Measurements from ENCODE around the gene HHATL. TPM values are rescaled to one million over a fixed set of nuclear protein-coding genes. Genes with fewer than 3 reads are reported as not detected.

Gene HHATL
- total and polyA plus RNA-seq, 2 of the 8 experiments (the other 6 are each of a cell fraction or from before 2014, with no cell fraction given) = 0.18 TPM; not detected in 1

DNA sequence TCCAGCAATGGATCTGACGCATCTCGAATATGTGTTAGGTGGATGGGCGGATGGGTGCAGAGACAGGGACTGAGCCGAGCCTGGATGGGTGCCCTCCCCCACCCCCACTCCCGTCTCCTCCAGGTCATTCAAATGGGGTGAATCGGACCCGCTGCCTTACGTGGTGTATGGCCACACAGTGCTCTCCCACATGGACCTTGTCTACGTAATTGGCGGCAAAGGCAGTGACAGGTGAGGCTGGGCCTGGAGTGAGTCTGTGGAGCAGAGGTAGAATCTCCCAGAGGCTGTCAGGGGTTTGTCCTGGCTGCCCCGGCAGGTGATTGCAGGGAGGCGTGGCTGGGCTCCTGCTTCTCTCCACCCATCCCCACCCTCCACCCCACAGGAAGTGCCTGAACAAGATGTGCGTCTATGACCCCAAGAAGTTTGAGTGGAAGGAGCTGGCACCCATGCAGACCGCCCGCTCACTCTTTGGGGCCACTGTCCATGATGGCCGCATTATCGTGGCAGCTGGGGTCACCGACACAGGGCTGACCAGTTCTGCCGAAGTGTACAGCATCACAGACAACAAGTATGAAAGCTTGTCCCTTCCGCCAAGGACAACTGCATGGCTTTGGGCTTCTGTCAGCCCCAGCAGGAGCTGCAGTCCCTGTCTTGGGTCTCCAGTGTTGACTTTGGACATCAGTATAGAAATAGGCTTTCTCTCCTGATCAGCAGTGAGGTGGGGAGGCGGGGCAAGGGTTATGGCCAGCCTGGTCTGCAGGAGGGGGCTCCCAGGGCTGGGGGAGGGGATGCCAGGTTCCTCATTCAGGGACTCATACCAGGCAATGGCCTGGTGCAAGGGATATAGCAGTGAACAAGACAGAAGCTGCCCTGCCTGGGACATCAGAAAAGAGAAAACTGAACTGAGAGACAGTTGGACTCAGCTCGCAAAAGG lies 13.8 kb downstream of the HHATL start:
- H3K27me3 ChIP-seq (replicated peaks in 1 of 4; ENCODE audit: control insufficient read depth in 3 of 4, extremely low read depth in 1 of 4, insufficient read depth in 3 of 4, low read length in 3 of 4) = no peaks in the 10 kb centered on the region
- 91% methylated on average over 20 of the region's 22 CpGs; no CpG with 5 or more reads in 1 of the 2 experiments for WGBS, 2 experiments (ENCODE audit: extremely low coverage in 1 of 2, insufficient coverage in 1 of 2, insufficient read length in 1 of 2, insufficient replicate concordance in 2 of 2, low coverage in 1 of 2, low lambda C conversion rate in 2 of 2, missing lambda C conversion rate in 1 of 2)
- no peaks in the 10 kb centered on the region for H3K23me2 ChIP-seq (ENCODE audit: low read depth, low read length)
- H3K27ac ChIP-seq (ENCODE audit: low read depth, low read length) = no peak overlapping the region; the same call in 1 of the 2 replicates
- no peaks in the 10 kb centered on the region for H3K36me3 ChIP-seq (ENCODE audit: control insufficient read depth in 2 of 4, insufficient read depth in 4 of 4, low read length in 3 of 4)
- no peaks in the 10 kb centered on the region for H3K79me2 ChIP-seq (ENCODE audit: control insufficient read depth in 1 of 2, insufficient read depth in 2 of 2, low read length in 2 of 2)
- H3K9me3 ChIP-seq (ENCODE audit: insufficient read depth in 2 of 2, low read depth in 1 of 2, low read length in 1 of 2) = no peaks in the 10 kb centered on the region
- CTCF ChIA-PET (ENCODE audit: partially characterized antibody) = interaction anchor here (0.9 to 3.3 kb wide), 7 partner anchors 9 to 68 kb away, joined by 3 to 14 read pairs (median 5); no protein-coding TSS in a partner anchor
- peaks cover 0 to 10% (median 4%) of the 10 kb centered on the region in 4 experiments; a peak in 4 of 7 replicates for H3K4me1 ChIP-seq (replicated peaks in 1 of 4; ENCODE audit: control insufficient read depth in 3 of 4, insufficient read depth in 4 of 4, low read length in 3 of 4)
- no peak overlapping the region for H3K9ac ChIP-seq (replicated peaks in 1 of 4; ENCODE audit: extremely low read depth in 1 of 4, low read depth in 3 of 4, low read length in 3 of 4)
- H3K18ac ChIP-seq (ENCODE audit: extremely low read depth, low read length) = no peak overlapping the region
- H2AK5ac ChIP-seq (ENCODE audit: low read depth, low read length) = no peak overlapping the region
- H2BK15ac ChIP-seq (ENCODE audit: low read length) = no peak overlapping the region
- no peak overlapping the region for H3K14ac ChIP-seq (ENCODE audit: insufficient read length)
- no peak overlapping the region for H3K56ac ChIP-seq (replicated peaks; ENCODE audit: insufficient read length, low read depth, low read length)
- no peak overlapping the region for H3K4me3 ChIP-seq (ENCODE audit: extremely low read depth in 1 of 4, insufficient read depth in 2 of 4, low read depth in 3 of 4, low read length in 4 of 4)
- no peak overlapping the region for H3K4ac ChIP-seq (replicated peaks; ENCODE audit: insufficient read length, low read depth, low read length)
- no peak overlapping the region for H3K23ac ChIP-seq (ENCODE audit: insufficient read length)
- H4K8ac ChIP-seq (ENCODE audit: extremely low read depth, insufficient read depth, low read length) = no peak overlapping the region
- no peaks in the 10 kb centered on the region for H4K20me1 ChIP-seq (replicated peaks in 1 of 2; ENCODE audit: control insufficient read depth in 1 of 2, insufficient read depth in 2 of 2, low read length in 2 of 2)
- DNase-seq (ENCODE audit: low read depth in 1 of 2, low spot score in 2 of 2) (no peak), FAIRE-seq (no peak)
- TF ChIP-seq, protein P1, sequence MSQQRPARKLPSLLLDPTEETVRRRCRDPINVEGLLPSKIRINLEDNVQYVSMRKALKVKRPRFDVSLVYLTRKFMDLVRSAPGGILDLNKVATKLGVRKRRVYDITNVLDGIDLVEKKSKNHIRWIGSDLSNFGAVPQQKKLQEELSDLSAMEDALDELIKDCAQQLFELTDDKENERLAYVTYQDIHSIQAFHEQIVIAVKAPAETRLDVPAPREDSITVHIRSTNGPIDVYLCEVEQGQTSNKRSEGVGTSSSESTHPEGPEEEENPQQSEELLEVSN (IDR thresholded peaks at IDR 0.05) = peak; percentile 46; the same call in 1 of the 2 replicates
- no peak for TF ChIP-seq SUZ12 (IDR thresholded peaks at IDR 0.05; ENCODE audit: low read length)
- H3K79me1 ChIP-seq (ENCODE audit: low read depth, low read length) = no peaks in the 10 kb centered on the region
- no peak overlapping the region for H2BK20ac ChIP-seq (ENCODE audit: low read length)
- no peak overlapping the region for H4K91ac ChIP-seq (replicated peaks; ENCODE audit: insufficient read length, low read length)
- H2BK120ac ChIP-seq (replicated peaks; ENCODE audit: low read depth, low read length) = no peak overlapping the region
- POLR2A ChIA-PET (ENCODE audit: partially characterized antibody) = interaction anchor here (0.8 kb wide), 1 partner anchor 121 kb away, joined by 3 read pairs; no protein-coding TSS in a partner anchor
- H2BK5ac ChIP-seq (ENCODE audit: low read depth, low read length) = no peak overlapping the region
- H2BK12ac ChIP-seq (ENCODE audit: low read depth, low read length) = no peak overlapping the region
- H3K4me2 ChIP-seq (ENCODE audit: insufficient read depth in 1 of 2, low read depth in 2 of 2, low read length in 2 of 2) = no peak overlapping the region
- no peak overlapping the region for H4K5ac ChIP-seq (ENCODE audit: insufficient read length, low read depth, low read length)
- H2AFZ ChIP-seq (ENCODE audit: low read length) = no peak overlapping the region
